ENCODE results near the gene BAZ2B.
"Not testable (repeated sequence)": the region's sequence is repeated elsewhere in the genome, so short reads cannot be mapped to it uniquely, and the experiment has no call there.

The BAZ2B gene

DNA sequence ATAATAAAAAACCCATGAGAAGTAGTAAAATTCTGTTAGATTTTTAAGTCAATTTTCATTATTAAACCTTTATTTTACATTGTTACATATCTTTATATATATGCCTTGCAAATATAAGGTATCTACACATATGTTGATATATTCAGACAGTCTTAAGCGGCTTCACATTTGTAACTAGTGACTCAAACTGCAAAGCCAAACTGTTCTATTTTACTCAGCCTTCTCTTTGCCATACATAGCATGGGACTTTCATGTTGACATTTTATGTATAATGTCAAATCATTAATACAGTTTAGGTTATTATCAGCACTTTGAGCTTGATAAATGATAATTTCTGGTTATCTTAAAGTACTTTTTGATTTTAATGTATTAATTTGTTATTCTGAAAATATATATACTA, 204.9 kb downstream of the BAZ2B start:
- CTCF ChIA-PET: no interaction called here
- POLR2A ChIA-PET: no interaction called here
- no peak for TF ChIP-seq SUZ12 (IDR thresholded peaks at IDR 0.05)
- no peak for TF ChIP-seq NFRKB (IDR thresholded peaks at IDR 0.05)
- TF ChIP-seq TARDBP (IDR thresholded peaks at IDR 0.05): no peak
- no peak for TF ChIP-seq FOXM1 (IDR thresholded peaks at IDR 0.05; ENCODE audit: borderline replicate concordance)
- no peak for TF ChIP-seq FOXA1 (IDR thresholded peaks at IDR 0.05)
- no peak for TF ChIP-seq PKNOX1 (IDR thresholded peaks at IDR 0.05)
- TF ChIP-seq ELF4 (IDR thresholded peaks at IDR 0.05): no peak
- no peak for TF ChIP-seq ZNF384 (IDR thresholded peaks at IDR 0.05)
- no peak for TF ChIP-seq HDGF (IDR thresholded peaks at IDR 0.05; ENCODE audit: borderline replicate concordance)
- no peak for TF ChIP-seq ARNT (IDR thresholded peaks at IDR 0.05)
- no peak for TF ChIP-seq CTBP1 (IDR thresholded peaks at IDR 0.05; ENCODE audit: borderline replicate concordance)
- no peak for TF ChIP-seq LEF1 (IDR thresholded peaks at IDR 0.05; ENCODE audit: borderline replicate concordance)
- no peak for TF ChIP-seq L3MBTL2 (conservative IDR thresholded peaks at IDR 0.05)
- TF ChIP-seq FOXK2 (IDR thresholded peaks at IDR 0.05): no peak
- no peak for TF ChIP-seq SP1 (IDR thresholded peaks at IDR 0.05)
- DNase-seq (ENCODE audit: extremely low spot score): no peak

DNA sequence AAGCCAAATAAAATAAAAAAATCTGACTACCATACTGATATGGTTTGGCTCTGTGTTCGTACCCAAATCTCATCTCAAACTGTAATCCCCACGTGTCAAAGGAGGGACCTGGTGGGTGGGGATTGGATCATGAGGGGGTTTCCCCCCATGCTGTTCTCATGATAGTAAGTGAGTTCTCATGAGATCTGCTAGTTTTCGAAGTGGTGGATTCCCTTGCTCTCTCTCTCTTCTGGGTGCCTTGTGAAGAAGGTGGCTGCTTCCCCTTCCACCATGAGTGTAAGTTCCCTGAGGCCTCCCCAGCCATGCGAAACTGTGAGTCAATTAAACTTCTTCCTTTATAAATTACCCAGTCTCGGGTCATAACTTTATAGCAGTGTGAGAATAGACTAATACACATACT, 206.1 kb downstream of the BAZ2B start:
- ChIA-PET CTCF (no interaction called here), POLR2A (no interaction called here)
- DNase-seq (ENCODE audit: extremely low spot score): no peak
- TF ChIP-seq HDGF (IDR thresholded peaks at IDR 0.05; ENCODE audit: borderline replicate concordance) (no peak), ELF4 (IDR thresholded peaks at IDR 0.05) (no peak)

- TF ChIP-seq SP1 (IDR thresholded peaks at IDR 0.05) (no peak), LEF1 (IDR thresholded peaks at IDR 0.05; ENCODE audit: borderline replicate concordance) (no peak), FOXM1 (IDR thresholded peaks at IDR 0.05; ENCODE audit: borderline replicate concordance) (no peak), ZNF384 (IDR thresholded peaks at IDR 0.05) (no peak), L3MBTL2 (conservative IDR thresholded peaks at IDR 0.05) (no peak), FOXK2 (IDR thresholded peaks at IDR 0.05) (no peak), TARDBP (IDR thresholded peaks at IDR 0.05) (no peak), SUZ12 (IDR thresholded peaks at IDR 0.05) (no peak), ELF4 (IDR thresholded peaks at IDR 0.05) (no peak), CTBP1 (IDR thresholded peaks at IDR 0.05; ENCODE audit: borderline replicate concordance) (no peak), HDGF (IDR thresholded peaks at IDR 0.05; ENCODE audit: borderline replicate concordance) (no peak)
- DNase-seq (ENCODE audit: extremely low spot score): no peak
- ChIA-PET POLR2A (no interaction called here), CTCF (no interaction called here)
These were observed 207.1 kb downstream of the BAZ2B start for GRCh38 chr2:159409116-159409800.

DNA sequence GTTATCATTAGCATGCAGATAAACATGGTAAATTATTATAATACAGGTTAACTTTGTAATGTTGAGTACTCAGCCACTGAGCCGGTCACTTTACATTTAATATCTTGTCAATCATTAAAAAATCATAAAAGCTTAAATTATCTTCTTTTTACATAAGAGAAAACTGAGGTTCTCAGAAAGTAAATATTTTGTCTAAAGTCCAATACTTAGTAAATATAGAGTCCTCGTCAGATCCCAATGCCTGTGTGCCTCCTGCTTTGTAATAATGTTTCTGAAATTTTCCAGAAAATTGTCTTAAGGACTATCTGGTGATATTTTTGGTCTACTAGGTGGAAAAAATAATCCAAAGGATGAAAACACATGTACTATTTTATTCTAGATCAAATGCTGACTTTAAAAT, 213.6 kb downstream of the BAZ2B start:
- CTCF ChIA-PET: no interaction called here
- DNase-seq (ENCODE audit: extremely low spot score): no peak
- POLR2A ChIA-PET: no interaction called here
- no peak for TF ChIP-seq L3MBTL2 (conservative IDR thresholded peaks at IDR 0.05)
- no peak for TF ChIP-seq HDGF (IDR thresholded peaks at IDR 0.05; ENCODE audit: borderline replicate concordance)
- no peak for TF ChIP-seq NFRKB (IDR thresholded peaks at IDR 0.05)
- no peak for TF ChIP-seq PKNOX1 (IDR thresholded peaks at IDR 0.05)
- TF ChIP-seq BHLHE40 (IDR thresholded peaks at IDR 0.05; ENCODE audit: borderline replicate concordance): no peak
- no peak for TF ChIP-seq ARNT (IDR thresholded peaks at IDR 0.05)
- TF ChIP-seq FOXK2 (IDR thresholded peaks at IDR 0.05): no peak
- no peak for TF ChIP-seq SP1 (IDR thresholded peaks at IDR 0.05)
- no peak for TF ChIP-seq CTBP1 (IDR thresholded peaks at IDR 0.05; ENCODE audit: borderline replicate concordance)
- no peak for TF ChIP-seq LEF1 (IDR thresholded peaks at IDR 0.05; ENCODE audit: borderline replicate concordance)
- no peak for TF ChIP-seq FOXM1 (IDR thresholded peaks at IDR 0.05; ENCODE audit: borderline replicate concordance)
- no peak for TF ChIP-seq TARDBP (IDR thresholded peaks at IDR 0.05)
- TF ChIP-seq ZNF384 (IDR thresholded peaks at IDR 0.05): no peak
- no peak for TF ChIP-seq FOXA1 (IDR thresholded peaks at IDR 0.05)
- TF ChIP-seq SUZ12 (IDR thresholded peaks at IDR 0.05): no peak
- TF ChIP-seq ELF4 (IDR thresholded peaks at IDR 0.05): no peak

DNA sequence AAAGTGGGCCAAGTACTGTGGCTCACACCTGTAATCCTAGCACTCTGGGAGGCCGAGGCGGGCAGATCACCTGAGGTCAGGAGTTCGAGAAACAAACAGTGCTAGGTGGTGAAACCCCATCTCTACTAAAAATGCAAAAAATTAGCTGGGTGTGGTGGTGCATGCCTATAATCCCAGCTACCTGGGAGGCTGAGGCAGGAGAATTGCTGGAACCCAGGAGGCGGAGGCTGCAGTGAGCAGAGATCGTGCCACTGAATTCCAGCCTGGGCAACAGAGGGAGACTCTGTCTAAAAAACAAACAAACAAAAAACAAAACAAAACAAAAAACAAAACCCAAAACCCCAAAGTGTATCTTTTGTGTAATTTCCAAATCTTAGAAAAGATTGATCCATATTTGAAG, 214.2 kb downstream of the BAZ2B start:
- CTCF ChIA-PET; DNase-seq (ENCODE audit: extremely low spot score); POLR2A ChIA-PET: not testable (repeated sequence)

DNA sequence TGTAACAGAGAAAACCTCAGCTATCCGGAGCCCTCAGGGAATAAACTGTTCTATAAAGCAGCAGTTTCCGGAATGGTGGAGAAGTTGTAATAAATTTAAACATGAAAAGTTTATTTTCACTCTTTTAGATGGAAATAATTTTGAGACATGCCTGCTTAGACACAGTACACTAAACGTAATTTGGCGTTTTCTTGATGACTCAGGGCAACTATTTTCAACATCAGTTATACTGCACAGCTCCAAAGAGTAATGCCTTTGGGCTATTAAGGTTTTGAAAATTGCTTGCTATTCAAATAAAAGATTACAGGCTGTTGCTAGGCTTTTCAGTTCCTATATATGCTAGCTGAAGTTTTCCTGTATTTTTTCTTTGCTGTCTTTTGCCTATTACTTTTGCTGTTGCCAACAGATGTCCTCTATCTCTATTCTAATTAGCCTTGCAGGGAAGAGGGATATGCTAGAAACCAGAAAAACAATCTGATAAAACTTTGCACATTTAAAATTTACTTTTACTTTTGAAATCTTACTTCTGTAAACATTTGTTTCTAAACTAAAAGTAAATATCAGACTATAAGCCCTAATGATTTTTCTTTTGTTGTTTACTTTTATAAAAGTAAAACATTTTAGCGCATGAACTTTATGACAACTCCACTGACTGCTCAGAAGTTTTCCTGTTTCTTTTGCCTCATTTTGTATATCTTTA, 216.5 kb downstream of the BAZ2B start:
- ChIA-PET CTCF (interaction anchor here (0.6 kb wide), 1 partner anchor 15 kb away, joined by 3 read pairs; no protein-coding TSS in a partner anchor), POLR2A (interaction anchor here (1.6 kb wide), 1 partner anchor 312 kb away, joined by 5 read pairs; the partner anchor contains the start of gene MARCHF7)
- no peak for TF ChIP-seq FOXM1 (IDR thresholded peaks at IDR 0.05; ENCODE audit: borderline replicate concordance)
- TF ChIP-seq L3MBTL2 (conservative IDR thresholded peaks at IDR 0.05): no peak
- no peak for TF ChIP-seq SP1 (IDR thresholded peaks at IDR 0.05)
- no peak for TF ChIP-seq LEF1 (IDR thresholded peaks at IDR 0.05; ENCODE audit: borderline replicate concordance)
- TF ChIP-seq FOXA1 (IDR thresholded peaks at IDR 0.05): no peak
- TF ChIP-seq FOXK2 (IDR thresholded peaks at IDR 0.05): no peak
- TF ChIP-seq CTBP1 (IDR thresholded peaks at IDR 0.05; ENCODE audit: borderline replicate concordance): no peak
- TF ChIP-seq NFRKB (IDR thresholded peaks at IDR 0.05): no peak
- TF ChIP-seq SUZ12 (IDR thresholded peaks at IDR 0.05): no peak
- no peak for TF ChIP-seq HDGF (IDR thresholded peaks at IDR 0.05; ENCODE audit: borderline replicate concordance)
- TF ChIP-seq ZNF384 (IDR thresholded peaks at IDR 0.05): no peak
- no peak for TF ChIP-seq ARNT (IDR thresholded peaks at IDR 0.05)
- TF ChIP-seq PKNOX1 (IDR thresholded peaks at IDR 0.05): no peak
- no peak for TF ChIP-seq ELF4 (IDR thresholded peaks at IDR 0.05)
- TF ChIP-seq BHLHE40 (IDR thresholded peaks at IDR 0.05; ENCODE audit: borderline replicate concordance): no peak
- TF ChIP-seq TARDBP (IDR thresholded peaks at IDR 0.05): no peak
- no peak for DNase-seq (ENCODE audit: extremely low spot score)
